GM12878 (cell line): Measurements from ENCODE around the gene ADCY5.

Experiments
- IKZF2 ChIP-seq, 2 experiments: fragments of 450-650 bp; IDR thresholded peaks; 2 replicates each; pipeline ENCODE4 v1.6.1; 2017; ENCODE audit warnings: mild to moderate bottlenecking in 2 of 2, moderate library complexity in 2 of 2
- ZNF217 ChIP-seq: fragments of 450-650 bp; IDR thresholded peaks from 2 replicates; pipeline ENCODE4 v1.6.1; 2017; ENCODE audit warnings: antibody characterized with exemption, mild to moderate bottlenecking
- TF ChIP-seq, protein P1 (sequence below), 3 experiments: IDR thresholded peaks in 2 of 3; conservative IDR thresholded peaks in 1 of 3; 2 replicates each; pipeline ENCODE4 v1.5.1; 2011; ENCODE audit warnings: low read depth in 3 of 3, low read length in 3 of 3, mild to moderate bottlenecking in 3 of 3, control low read depth in 2 of 3, moderate library complexity in 2 of 3, inconsistent platforms in 1 of 3, mixed read lengths in 1 of 3; ENCODE audit not compliant: control insufficient read depth in 2 of 3, insufficient read depth in 1 of 3; ENCODE audit errors: extremely low read depth in 1 of 3
- TF ChIP-seq, protein P2 (sequence below): IDR thresholded peaks from 2 replicates; pipeline ENCODE4 v1.6.1; 2012; ENCODE audit warnings: mild to moderate bottlenecking, low read depth, low read length

DNA sequence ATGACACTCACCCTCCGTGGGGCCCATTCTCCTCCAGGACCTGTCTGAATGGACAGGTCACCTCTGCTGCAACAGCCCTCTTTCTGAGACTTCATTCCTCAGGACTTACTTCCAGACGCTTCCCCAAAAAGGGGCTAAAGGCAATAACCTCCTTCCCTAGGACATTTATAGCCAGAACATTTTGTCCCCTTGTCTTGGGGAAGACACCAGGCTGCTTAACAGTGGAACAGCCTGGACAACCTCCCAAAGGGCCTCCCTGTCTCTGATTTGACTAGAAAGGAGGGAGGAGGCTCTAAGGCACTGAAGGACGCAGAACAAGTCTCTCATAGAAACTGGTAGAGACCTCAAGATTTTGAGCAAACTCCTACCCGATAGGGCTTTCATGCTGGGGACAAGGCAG lies 32.7 kb downstream of the ADCY5 start:
- TF ChIP-seq ZNF217, result no peak
- TF ChIP-seq, protein P1, sequence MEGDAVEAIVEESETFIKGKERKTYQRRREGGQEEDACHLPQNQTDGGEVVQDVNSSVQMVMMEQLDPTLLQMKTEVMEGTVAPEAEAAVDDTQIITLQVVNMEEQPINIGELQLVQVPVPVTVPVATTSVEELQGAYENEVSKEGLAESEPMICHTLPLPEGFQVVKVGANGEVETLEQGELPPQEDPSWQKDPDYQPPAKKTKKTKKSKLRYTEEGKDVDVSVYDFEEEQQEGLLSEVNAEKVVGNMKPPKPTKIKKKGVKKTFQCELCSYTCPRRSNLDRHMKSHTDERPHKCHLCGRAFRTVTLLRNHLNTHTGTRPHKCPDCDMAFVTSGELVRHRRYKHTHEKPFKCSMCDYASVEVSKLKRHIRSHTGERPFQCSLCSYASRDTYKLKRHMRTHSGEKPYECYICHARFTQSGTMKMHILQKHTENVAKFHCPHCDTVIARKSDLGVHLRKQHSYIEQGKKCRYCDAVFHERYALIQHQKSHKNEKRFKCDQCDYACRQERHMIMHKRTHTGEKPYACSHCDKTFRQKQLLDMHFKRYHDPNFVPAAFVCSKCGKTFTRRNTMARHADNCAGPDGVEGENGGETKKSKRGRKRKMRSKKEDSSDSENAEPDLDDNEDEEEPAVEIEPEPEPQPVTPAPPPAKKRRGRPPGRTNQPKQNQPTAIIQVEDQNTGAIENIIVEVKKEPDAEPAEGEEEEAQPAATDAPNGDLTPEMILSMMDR (IDR thresholded peaks at IDR 0.05 in 2 of 3, conservative IDR thresholded peaks at IDR 0.05 in 1 of 3; ENCODE audit: control insufficient read depth in 2 of 3, extremely low read depth in 1 of 3, insufficient read depth in 1 of 3, low read depth in 3 of 3, low read length in 3 of 3), result no peak
- TF ChIP-seq, protein P2, sequence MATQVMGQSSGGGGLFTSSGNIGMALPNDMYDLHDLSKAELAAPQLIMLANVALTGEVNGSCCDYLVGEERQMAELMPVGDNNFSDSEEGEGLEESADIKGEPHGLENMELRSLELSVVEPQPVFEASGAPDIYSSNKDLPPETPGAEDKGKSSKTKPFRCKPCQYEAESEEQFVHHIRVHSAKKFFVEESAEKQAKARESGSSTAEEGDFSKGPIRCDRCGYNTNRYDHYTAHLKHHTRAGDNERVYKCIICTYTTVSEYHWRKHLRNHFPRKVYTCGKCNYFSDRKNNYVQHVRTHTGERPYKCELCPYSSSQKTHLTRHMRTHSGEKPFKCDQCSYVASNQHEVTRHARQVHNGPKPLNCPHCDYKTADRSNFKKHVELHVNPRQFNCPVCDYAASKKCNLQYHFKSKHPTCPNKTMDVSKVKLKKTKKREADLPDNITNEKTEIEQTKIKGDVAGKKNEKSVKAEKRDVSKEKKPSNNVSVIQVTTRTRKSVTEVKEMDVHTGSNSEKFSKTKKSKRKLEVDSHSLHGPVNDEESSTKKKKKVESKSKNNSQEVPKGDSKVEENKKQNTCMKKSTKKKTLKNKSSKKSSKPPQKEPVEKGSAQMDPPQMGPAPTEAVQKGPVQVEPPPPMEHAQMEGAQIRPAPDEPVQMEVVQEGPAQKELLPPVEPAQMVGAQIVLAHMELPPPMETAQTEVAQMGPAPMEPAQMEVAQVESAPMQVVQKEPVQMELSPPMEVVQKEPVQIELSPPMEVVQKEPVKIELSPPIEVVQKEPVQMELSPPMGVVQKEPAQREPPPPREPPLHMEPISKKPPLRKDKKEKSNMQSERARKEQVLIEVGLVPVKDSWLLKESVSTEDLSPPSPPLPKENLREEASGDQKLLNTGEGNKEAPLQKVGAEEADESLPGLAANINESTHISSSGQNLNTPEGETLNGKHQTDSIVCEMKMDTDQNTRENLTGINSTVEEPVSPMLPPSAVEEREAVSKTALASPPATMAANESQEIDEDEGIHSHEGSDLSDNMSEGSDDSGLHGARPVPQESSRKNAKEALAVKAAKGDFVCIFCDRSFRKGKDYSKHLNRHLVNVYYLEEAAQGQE, result no peak
- no peak for TF ChIP-seq IKZF2 (IDR thresholded peaks at IDR 0.05)
